Measurements from ENCODE around the gene LRMDA.
"Not testable (repeated sequence)": the region's sequence is repeated elsewhere in the genome, so short reads cannot be mapped to it uniquely, and the experiment has no call there.

The LRMDA gene

DNA sequence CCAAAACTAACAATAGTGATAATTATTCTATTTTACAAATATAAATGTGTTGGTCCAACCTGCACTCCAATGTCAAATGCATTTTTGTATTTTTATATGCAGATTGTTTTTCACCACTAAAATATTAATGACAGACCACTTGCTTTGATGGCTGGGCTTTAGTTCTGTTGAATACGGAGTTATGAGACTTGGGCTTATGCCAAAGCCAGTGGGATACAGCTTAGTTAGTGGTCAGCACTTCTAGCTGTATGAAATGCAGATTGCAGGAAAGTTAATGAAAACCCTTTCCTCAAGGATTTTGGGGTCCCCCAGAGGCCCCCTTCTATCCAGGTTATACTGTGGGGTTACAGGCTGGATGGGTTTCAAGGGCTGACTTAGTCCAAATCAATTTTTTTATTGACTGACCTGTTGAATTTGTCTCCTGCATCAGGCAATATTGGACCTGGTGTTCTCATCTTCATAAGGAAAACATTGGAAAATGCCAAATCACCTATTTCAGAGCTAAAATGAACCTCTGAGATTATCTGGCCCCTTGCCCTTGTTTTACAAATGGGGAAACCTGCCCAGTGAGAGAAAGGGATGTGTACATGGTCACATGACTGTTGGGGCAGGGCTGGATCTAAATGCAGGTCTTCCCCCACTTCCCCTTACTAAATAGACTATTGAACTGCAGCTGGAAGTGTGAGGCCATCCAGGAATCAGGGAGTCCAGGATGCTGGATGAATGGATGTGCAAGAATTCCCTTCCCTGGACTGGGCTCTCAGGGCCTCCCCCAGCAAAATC is 1120.9 kb downstream of the LRMDA start:
- DNase-seq, result no peak

DNA sequence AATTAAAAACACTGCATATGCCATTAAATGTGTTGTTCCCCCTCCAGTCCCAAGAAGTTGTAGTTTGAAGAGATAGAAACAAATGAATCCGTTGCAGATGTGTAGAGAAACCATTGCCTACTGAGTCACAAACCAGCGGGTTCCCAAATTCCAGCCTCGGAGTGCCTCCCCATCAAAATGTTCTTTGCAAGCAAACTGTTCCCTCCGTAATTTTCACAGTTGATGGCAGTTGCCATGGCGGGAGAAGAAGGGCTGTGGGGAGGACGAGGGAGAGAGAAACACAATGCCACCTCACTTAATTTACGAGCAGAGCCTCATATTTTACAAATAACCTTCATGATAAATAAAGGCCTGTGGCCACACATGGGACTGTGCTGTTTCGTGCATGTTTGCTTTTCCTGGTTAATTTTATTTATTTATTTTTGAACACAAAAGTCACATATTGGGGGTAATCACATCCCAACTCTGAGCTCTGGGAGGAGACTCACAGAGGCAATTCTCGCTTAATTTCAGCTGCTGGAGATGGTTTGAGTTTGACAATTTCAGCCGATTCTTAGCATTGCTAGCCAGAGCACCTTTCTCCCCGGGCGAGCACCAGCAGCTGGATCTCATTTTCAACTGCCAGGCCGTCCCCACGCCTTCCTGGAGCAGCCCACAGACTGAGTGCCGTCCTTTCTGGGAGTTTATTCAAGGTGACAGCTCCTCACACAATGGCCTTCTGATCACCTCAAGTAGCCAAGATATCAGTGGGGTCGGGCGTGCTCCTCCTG is 1122.0 kb downstream of the LRMDA start:
- DNase-seq, result no peak

DNA sequence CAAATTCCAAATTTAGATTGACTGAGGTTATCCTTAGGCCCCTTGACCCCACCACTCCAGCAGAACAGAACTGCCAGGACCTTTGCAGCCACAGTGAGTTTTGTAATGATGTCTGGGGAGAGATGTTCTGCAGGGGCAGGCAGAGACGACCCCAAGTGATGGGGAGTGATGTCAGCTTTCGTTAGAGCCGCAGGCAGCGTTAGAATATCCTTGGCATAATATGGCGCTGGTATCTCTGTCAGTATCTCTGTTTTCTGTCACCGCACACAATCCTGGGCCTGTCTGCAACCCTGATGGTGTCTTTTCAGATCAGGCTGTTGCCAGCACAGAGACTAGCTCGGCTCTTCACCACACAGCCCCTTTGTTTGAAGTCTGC is 1122.6 kb downstream of the LRMDA start:
- no peak for DNase-seq

DNA sequence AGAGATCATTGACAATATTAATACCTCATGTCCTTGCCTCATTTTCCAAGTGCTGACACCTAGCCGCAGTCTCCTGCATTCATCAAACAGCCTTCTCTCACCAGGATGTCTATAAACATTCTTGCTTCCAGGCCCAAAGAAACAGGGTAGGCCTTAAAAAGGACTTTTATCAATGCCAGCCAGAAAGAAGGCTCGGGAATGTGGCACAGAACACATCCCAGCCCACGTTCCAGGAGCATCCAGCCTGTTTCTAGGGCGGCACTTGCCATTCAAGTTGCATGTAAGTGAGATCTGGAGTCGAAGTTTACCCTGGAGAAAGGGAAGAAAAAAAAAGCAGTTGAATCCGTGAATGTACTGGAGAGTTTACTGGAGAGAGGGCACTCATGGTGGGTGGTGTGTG is 1123.1 kb downstream of the LRMDA start:
- DNase-seq, result no peak

DNA sequence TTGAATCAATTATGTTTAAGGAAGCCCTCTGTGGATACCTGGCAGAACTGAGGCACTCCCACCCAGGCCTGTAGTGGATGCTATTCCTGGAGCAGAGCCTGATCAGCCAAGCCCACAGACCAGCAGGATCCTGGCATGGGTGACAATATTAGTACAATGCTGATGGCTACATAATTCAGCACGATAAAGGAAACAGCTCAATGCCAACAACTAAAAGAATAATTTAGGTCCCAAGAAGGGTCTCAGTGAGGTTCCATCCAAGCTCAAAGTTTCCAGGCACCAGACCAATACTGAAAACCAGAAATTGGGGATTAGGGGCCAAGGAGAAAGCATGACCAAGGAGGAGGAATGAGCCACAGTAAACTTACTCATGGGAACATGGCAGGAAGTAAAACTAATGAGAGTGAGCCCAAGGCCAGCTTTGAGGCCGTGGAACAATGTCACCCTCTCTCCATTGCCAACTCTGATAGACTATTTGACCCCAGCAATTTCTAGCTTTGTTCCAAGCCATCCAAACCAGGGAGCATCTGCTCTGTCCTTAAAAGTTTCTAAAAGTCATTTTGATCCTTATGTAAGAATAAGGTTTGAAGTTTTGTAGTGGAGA is 1123.7 kb downstream of the LRMDA start:
- no peak for DNase-seq

DNA sequence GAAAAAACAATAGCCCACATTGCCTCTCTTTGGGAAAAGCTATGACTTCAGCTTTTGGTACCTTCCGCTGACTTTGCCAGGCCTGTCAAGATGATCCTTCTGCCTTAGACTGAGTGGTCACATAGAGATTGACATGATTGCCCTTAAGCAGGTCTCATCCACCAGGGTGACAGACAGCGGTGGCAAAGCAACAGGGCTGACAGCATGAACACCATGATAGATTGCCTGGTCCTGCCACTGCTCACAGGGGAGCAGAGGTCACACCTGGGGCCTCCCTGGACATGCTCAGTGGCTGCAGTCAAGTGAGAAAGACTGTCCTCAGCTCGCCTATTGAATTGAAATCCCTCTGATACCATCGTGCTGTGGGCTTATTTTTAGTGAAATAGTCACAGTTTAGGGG is 1125.9 kb downstream of the LRMDA start:
- DNase-seq, result no peak

DNA sequence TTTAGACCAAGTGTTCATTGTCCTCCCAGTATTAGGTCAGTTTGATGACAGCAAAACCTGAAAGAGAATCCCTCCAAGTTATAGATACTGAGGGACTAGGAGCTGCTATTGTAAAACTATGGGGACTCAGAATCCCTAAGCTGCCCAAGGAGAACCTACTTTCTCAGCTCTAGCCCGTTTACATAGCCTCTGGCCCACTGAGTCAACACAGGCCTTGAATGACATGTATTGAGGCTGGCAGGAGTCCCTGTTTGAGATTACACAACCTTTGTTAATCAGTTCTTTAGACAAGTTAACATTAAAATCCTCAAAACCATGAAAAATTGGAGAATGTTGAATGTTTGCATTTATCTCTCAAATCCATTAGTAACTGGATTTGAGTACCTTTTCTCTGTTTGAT is 1127.2 kb downstream of the LRMDA start:
- no peak for DNase-seq

DNA sequence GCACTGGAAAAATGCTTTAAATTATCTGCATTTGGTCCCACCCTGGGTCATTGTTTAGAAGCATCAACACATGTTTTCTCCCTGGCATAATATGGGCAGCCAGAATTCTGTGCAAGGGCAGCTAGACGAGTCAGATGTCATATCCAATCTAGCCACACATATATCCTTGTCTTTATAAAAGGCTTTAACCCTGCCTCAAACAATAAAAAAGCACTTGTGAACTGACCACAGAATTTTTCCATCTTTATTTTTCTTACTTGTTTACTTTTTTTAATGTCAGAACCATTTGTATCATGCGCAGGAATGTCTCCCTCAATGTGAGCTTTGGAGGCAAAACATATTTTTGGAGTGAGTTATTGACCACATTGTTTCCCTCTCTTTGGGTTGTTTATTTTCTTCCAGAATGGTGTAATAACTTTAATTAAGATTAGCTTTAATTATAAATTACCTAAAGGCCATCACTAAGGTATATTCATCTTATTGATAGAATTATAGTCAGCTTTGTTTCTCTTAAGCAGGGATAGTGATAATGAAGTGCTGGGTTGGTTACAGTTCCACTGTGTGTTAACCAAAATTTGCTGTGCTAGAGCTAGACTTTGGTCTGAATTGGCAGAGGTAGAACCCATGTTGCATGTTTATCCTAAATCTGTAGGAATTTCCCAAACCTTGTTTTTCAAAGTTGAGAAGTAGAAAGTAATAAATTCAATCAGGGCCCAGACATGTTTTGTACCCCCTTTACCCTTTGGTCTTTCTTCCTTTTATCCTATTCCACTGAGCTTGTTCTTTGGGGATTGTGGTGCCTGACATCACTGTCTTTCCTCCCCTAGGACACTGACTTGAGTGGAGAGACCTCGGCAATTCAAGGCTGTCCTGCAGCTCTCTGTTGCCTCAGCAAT is 1127.8 kb downstream of the LRMDA start:
- DNase-seq, result no peak

DNA sequence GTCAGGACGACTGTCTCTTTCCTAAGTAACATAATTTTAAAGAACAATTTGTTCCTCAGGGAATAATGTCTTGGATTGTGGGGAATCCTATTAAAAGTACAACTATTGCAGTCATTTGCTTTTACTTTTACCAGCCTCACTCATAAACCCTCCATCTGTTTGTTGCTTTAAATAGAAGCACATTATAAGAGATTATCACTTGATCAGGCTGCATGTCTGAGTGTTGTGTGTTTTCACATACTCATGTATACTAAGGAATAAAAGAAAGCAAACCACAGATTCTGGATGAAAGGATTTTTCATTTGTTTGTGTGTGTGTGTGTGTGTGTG is 1128.4 kb downstream of the LRMDA start:
- DNase-seq, result no peak

DNA sequence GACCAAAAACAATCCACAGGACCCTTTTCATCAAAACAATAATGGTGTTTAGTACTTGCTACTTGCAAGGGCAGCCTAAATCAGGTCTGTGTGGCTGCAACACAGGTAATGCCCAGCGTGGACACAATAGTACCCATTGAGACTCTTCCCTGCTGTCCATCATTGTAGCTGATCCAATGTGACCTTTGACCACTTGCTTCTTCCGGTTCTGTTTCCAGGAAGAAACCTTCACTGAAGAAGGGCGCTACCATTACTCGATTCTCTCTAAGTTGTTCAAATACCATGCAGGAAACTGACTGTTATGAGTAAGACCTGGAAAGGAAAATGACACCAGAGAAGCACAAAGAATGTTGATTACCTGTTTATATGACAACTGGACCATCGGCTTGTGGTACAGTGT is 1128.9 kb downstream of the LRMDA start:
- no peak for DNase-seq

DNA sequence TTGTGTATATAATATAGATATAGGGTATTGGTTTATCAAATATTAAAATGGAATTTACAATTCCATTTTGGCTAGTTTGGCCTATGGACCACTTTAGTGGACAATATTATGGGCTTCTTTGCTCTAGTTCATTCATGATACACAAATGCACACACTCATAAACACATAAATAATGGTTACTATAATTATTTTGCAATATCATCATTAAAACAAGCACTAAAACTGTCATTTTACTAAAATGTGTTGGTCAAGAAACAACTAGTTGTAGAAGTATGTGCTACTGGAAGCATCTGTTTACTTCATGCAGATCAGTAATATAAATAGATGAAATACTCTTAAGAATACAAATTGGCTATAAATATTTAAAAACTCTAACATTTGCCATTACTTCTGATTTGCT is 1131.9 kb downstream of the LRMDA start:
- no peak for DNase-seq

DNA sequence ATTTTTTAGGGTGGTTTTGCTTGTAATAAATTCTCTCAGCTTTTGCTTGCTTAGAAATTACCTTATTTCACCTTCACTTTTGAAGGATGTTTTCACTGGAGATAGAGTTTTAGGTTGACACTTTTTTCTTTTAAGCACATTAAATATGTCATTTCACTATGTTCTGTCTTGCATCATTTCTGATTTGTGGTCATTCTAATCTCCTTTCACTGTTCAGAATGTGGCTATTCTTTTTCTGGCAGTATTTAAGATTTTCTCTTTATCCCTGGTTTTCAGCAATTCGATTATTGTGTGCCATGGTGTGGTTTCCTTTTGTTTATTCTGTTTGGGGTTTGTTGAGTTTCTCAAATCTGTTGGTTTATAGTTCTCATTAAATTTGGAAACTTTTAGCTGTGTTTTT is 1140.6 kb downstream of the LRMDA start:
- no peak for DNase-seq

DNA sequence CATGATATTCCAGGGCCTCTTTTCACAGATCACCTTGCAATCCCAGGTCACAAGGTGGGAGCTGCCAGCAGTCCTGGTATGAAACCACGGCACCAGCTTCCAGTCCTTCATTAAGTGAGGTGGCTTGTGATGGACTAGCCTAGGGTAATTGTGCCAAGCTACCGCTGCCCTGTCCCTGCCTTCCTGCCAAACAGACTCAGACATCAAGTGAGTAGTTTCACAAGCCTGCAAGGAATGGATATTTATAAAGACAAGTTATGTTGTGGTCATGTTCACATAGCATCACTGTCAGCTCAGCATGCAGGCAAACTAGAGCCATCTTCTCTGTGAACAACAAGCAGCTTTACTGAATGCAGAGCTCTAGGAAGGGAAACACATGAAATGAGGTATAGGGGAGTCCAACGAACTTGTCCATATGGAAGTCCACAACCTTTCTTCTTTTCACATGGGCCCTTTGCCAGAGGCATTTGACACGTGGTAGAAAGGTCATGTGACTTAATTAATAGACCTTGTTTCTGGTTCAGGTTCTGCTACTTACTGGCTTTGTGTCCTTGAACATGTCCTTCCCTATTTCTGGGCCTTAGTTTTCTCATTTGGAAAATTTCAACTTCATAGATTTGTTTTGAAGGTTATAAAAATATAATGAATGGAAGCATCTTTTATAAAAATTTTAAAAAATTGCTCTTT is 1145.0 kb downstream of the LRMDA start:
- DNase-seq, result no peak

DNA sequence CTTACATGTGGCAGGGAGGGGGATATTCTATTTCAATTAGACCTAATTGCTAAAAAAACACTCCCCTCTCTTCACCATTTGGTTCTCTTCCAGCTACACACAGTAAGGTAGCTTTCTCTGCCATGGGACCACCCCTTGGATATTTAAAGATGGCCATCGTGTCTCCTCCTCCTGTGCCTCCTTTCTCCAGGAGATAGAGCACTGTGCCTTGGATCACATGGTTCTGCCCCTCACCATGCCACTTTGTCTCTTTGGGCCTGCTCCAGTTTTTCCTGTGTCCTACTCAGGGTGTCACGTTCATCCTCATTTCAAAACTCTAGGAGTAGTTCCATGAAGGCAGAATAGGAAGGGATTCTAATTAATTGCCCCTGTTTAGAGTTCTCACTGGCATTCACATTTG is 1146.0 kb downstream of the LRMDA start:
- no peak for DNase-seq

DNA sequence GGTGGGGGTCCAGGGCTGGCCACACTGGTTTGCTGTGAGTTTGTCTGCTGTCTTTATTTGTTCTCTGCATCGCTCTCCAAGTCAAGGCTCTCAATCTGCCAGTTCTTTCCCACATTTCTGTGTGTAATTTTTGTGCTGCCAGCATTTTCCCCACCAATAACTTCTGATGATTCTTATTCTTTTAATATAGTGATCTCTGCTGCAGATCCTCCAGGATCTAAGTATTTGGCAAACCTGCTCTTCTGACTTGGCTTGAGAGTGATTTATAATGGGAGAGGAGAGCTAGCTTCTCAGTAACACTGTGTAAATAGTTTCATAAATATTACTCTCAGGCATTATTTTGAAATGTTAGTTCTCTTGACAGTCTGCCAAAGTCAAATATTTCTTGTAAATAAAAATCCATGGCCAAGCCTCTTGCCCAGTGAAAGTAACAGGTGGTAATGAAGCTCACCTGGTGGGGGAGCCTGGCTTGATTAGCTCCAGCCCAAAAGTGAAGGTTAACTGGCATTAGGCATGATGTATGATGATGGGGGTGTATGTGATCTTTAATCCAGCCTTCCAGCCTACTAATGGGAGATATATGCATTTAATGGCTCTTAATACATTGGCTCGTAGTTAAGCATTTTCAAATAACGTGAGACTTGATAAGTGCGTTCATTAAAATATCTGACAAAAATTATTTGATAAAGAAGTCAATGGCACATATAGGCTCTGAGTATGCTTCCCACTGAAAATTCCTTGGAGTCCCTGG is 1150.3 kb downstream of the LRMDA start:
- DNase-seq, result no peak

DNA sequence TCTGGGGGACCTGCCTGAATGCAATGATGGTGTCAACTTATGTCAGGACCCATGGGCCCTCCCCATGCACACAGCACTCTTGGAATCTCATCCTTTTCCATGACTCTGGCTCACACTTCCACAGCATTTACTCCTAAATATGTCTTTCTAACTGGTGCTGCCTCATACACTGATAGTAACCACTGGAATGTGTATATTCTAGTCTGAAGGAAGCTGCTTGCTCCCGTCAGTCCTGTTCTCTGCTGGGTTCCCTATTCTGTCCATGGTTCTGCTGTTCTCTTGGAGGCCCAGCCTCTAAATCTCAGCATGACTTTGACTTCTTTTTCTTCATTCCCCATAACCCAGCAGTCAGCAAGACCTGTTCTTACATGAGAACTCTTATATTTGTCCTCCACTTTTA is 1151.1 kb downstream of the LRMDA start:
- DNase-seq, result no peak

DNA sequence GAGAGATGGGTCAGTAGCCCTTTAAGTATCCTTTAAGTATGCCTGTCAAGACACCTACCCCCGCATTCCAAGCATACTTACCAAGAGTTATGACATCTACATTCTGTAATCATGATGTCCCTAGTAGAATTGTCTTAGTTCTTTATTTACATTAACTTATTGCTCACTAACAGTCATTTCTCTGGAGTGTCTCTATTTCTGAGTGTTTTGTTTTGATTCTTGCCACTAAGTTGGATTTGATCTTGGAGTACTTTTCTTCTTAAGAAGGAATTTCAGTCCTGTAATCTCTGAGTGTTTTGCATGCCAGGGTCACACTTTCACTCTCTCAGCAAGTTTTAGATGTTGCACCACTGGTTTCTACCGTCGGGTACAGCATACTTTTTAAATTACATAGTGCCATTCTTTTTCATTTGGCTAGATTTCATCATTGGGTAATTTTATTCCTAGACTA is 1152.3 kb downstream of the LRMDA start:
- DNase-seq, result no peak

DNA sequence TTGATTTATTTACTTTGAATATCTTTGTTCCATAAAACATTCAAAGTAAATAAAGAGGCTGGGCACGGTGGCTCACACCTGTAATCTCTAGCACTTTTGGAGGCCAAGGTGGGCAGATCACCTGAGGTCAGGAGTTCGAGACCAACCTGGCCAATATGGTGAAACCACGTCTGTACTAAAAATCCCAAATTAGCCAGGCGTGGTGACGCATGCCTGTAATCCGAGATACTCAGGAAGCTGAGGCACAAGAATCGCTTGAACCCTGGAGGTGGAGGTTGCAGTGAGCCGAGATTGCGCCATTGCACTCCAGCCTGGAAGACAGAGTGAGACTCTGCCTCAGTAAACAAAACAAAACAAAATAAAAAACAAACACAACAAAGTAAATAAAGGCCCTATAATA is 1153.0 kb downstream of the LRMDA start:
- DNase-seq, result not testable (repeated sequence)
